PFSK-1 (cell line): ENCODE data around the gene BOC.

ENCODE experiments used
- FOXP2 ChIP-seq: optimal IDR thresholded peaks from 2 replicates; pipeline ENCODE3; 2011; ENCODE audit warnings: borderline replicate concordance, control low read depth, inconsistent platforms; ENCODE audit not compliant: insufficient read depth; ENCODE audit errors: extremely low read length, extremely low read depth
- POLR2AphosphoS5 ChIP-seq: IDR thresholded peaks from 2 replicates; pipeline ENCODE4 v1.6.1; 2012; ENCODE audit warnings: low read depth, mild to moderate bottlenecking, control low read depth, low read length, moderate library complexity
- SIN3A ChIP-seq: IDR thresholded peaks from 2 replicates; pipeline ENCODE4 v1.6.1; 2012; ENCODE audit warnings: mild to moderate bottlenecking, low read length, moderate library complexity, borderline replicate concordance; ENCODE audit not compliant: insufficient read depth
- TAF1 ChIP-seq: IDR thresholded peaks from 2 replicates; pipeline ENCODE4 v1.6.1; 2012; ENCODE audit warnings: low read length, control low read depth, borderline replicate concordance; ENCODE audit not compliant: insufficient read depth
- TF ChIP-seq, protein P1 (sequence below), 2 experiments: IDR thresholded peaks; 2 replicates each; pipeline versions ENCODE4 v1.6.1 to v1.8.0; 2011 to 2012; ENCODE audit warnings: low read depth in 2 of 2, low read length in 2 of 2, control low read depth in 1 of 2, inconsistent platforms in 1 of 2, mild to moderate bottlenecking in 1 of 2, moderate library complexity in 1 of 2; ENCODE audit not compliant: insufficient read depth in 1 of 2

Gene BOC

DNA sequence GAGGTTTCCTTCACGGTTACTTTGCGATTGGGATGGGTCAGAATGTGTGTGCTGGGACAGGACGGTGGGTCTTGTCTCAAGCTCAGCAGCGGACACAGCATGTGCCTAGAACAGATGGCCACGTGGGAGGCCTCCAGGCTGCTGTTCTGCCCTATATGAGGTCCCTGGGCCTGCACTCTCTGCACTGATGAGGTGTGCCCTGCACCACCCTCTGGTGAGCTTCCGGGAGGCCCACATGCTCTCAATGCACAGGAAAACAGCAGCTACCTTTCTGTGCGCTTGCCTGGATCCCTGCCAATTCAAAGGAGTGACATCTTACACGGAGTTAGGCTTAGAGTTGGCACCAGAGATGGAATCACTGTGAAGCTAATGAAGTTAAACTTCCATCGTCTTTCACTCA lies 59.8 kb downstream of the BOC start:
- TF ChIP-seq SIN3A = no peak
- TF ChIP-seq POLR2AphosphoS5 = no peak
- TF ChIP-seq, protein P1, sequence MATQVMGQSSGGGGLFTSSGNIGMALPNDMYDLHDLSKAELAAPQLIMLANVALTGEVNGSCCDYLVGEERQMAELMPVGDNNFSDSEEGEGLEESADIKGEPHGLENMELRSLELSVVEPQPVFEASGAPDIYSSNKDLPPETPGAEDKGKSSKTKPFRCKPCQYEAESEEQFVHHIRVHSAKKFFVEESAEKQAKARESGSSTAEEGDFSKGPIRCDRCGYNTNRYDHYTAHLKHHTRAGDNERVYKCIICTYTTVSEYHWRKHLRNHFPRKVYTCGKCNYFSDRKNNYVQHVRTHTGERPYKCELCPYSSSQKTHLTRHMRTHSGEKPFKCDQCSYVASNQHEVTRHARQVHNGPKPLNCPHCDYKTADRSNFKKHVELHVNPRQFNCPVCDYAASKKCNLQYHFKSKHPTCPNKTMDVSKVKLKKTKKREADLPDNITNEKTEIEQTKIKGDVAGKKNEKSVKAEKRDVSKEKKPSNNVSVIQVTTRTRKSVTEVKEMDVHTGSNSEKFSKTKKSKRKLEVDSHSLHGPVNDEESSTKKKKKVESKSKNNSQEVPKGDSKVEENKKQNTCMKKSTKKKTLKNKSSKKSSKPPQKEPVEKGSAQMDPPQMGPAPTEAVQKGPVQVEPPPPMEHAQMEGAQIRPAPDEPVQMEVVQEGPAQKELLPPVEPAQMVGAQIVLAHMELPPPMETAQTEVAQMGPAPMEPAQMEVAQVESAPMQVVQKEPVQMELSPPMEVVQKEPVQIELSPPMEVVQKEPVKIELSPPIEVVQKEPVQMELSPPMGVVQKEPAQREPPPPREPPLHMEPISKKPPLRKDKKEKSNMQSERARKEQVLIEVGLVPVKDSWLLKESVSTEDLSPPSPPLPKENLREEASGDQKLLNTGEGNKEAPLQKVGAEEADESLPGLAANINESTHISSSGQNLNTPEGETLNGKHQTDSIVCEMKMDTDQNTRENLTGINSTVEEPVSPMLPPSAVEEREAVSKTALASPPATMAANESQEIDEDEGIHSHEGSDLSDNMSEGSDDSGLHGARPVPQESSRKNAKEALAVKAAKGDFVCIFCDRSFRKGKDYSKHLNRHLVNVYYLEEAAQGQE (IDR thresholded peaks at IDR 0.05; ENCODE audit: insufficient read depth in 1 of 2, low read depth in 2 of 2, low read length in 2 of 2) = no peak

DNA sequence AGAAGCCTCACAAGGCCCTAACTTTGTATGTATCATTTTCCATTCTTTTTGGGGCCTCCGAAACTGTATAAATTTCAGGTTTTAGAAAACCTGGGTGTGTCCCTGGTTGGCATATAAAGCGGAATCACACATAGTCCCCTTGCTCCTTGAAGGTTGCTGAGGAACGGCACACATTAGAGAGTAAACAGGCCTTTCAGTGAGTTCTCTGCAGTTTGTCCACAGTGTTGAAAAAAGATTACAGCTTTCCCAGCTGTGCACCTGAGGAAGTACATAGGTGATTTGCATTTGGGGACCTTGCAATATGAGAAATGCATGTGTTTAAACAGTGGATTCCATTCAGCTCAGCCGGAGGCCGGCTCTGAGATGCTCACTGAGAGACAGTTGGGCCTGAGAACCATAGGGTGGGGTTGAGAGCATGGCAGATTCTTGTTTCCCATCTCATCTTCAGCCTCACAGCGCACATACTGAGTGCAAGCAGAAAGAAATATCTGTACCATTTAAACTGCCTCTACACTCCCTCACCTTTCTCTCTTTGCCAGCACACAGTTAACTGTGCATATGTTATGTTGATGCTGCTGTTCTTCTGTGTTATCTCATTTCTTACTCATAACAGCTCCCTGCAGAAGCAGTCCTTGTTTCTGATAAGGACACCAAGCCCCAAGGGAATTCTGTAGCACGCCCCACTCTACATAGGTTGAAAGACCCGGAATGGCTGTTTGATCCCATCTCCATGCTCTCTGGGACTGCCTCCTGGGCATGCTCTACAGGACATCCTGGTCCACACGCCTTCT lies 60.4 kb downstream of the BOC start:
- TF ChIP-seq FOXP2 (no peak), SIN3A (no peak), TAF1 (no peak), POLR2AphosphoS5 (no peak)
- TF ChIP-seq, protein P1 (IDR thresholded peaks at IDR 0.05; ENCODE audit: insufficient read depth in 1 of 2, low read depth in 2 of 2, low read length in 2 of 2) = no peak

DNA sequence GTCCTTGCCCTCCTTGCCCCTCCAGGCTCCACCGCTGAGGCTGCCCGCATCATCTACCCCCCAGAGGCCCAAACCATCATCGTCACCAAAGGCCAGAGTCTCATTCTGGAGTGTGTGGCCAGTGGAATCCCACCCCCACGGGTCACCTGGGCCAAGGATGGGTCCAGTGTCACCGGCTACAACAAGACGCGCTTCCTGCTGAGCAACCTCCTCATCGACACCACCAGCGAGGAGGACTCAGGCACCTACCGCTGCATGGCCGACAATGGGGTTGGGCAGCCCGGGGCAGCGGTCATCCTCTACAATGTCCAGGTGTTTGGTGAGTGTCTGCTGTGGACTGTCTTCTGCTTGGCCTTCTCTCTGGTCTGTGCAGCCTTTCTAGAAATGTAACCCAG lies 61.0 kb downstream of the BOC start:
- TF ChIP-seq SIN3A (no peak), FOXP2 (no peak), POLR2AphosphoS5 (no peak), TAF1 (no peak)
- TF ChIP-seq, protein P1 (IDR thresholded peaks at IDR 0.05; ENCODE audit: insufficient read depth in 1 of 2, low read depth in 2 of 2, low read length in 2 of 2) = no peak

DNA sequence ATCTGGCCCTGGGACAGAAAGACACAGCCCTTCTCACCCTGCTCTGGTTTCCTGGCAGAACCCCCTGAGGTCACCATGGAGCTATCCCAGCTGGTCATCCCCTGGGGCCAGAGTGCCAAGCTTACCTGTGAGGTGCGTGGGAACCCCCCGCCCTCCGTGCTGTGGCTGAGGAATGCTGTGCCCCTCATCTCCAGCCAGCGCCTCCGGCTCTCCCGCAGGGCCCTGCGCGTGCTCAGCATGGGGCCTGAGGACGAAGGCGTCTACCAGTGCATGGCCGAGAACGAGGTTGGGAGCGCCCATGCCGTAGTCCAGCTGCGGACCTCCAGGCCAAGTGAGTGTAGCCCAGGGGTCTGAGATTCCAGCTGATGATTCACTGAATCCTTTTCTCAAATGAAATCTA lies 61.7 kb downstream of the BOC start:
- TF ChIP-seq SIN3A = no peak

DNA sequence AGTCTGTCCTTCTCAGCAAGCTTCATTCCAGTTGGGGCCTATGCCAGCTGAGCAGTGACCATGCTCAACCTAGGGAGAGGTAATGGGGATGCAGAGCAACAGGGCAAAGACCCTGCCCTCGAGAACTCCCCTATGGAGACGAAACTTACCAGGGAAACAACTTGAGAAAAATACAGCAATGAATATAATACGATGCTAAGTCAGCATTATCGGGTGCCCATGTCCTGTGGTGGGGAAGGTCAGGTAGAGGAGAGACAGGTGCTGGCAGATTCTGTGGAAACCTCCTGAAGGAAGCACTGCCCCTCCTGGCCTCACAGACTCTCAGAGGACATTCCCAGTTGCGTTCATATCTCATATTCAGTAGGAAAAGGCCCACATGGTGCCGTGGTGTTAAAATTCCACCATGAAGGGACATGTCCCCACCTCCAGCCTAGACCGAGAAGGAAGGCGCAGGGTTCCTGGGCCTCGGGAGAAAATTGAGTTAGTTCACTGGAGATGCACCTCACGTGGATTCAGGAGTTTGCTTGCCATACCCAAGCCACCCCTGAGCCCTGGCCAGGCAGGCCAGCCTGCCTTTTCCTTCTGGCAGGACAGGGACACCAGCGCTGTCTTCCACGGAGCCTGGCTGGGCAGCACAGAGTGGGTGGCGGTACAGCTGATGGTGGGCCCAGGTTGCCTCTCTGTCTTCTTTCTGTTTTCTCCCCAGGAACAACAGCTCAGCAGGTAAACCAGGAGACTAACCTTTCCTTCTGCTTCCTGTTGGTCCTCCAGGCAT lies 62.4 kb downstream of the BOC start:
- TF ChIP-seq SIN3A = no peak
- TF ChIP-seq TAF1 = no peak
- TF ChIP-seq, protein P1 (IDR thresholded peaks at IDR 0.05; ENCODE audit: insufficient read depth in 1 of 2, low read depth in 2 of 2, low read length in 2 of 2) = no peak
- TF ChIP-seq POLR2AphosphoS5 = no peak
- no peak for TF ChIP-seq FOXP2
